CD4-positive, CD25-positive, alpha-beta regulatory T cell (primary cell): Measurements from ENCODE around the gene SLC2A13. TPM values are rescaled to one million over a fixed set of nuclear protein-coding genes. Genes with fewer than 3 reads are reported as not detected.

Experiments used
- ATAC-seq, 2 donors: fragments of 150-1000 bp; cut with Tn5 transposase; one replicate each; pipeline ENCODE4 v1.10.0; 2021; ENCODE audit warnings: low read depth in 2 of 2, moderate number of reproducible peaks in 2 of 2, moderate library complexity in 1 of 2
- DNase-seq, 3 donors: peaks; one replicate each; pipeline versions ENCODE4 v3.0.0 to v3.0.0-alpha.2; 2012 to 2022; ENCODE audit warnings: mixed read lengths in 1 of 3
- H3K27ac ChIP-seq: one replicate; pipeline ENCODE4 v1.7.0; 2013; ENCODE audit warnings: mild to moderate bottlenecking, low read length; ENCODE audit not compliant: insufficient read depth, poor library complexity, severe bottlenecking
- H3K27me3 ChIP-seq: one replicate; pipeline ENCODE4 v1.7.0; 2013; ENCODE audit warnings: low read length; ENCODE audit not compliant: control insufficient read depth, insufficient read depth
- H3K36me3 ChIP-seq: one replicate; pipeline ENCODE4 v1.7.0; 2013; ENCODE audit warnings: mild to moderate bottlenecking, low read length, moderate library complexity; ENCODE audit not compliant: control insufficient read depth, insufficient read depth
- H3K4me1 ChIP-seq: 2 replicates; pipeline ENCODE4 v1.7.0; 2013; ENCODE audit warnings: mild to moderate bottlenecking, low read length; ENCODE audit not compliant: insufficient read depth, control insufficient read depth, poor library complexity, severe bottlenecking
- H3K4me3 ChIP-seq: one replicate; pipeline ENCODE4 v1.7.0; 2013; ENCODE audit warnings: low read depth, mild to moderate bottlenecking, low read length, moderate library complexity
- H3K9me3 ChIP-seq, 2 experiments: 1 replicate in 1 of 2; 2 replicates in 1 of 2; pipeline ENCODE4 v1.7.0; 2013; ENCODE audit warnings: low read length in 2 of 2, mild to moderate bottlenecking in 1 of 2, moderate library complexity in 1 of 2; ENCODE audit not compliant: control insufficient read depth in 2 of 2
- H3K27ac Mint-ChIP-seq, 3 donors: one replicate each; pipeline ENCODE4 v1.8.0; 2020 to 2022; ENCODE audit warnings: mild to moderate bottlenecking in 3 of 3, mixed read lengths in 3 of 3, moderate library complexity in 2 of 3
- H3K27me3 Mint-ChIP-seq: one replicate; pipeline ENCODE4 v1.8.0; 2022; ENCODE audit warnings: mild to moderate bottlenecking, mixed read lengths
- H3K36me3 Mint-ChIP-seq: one replicate; pipeline ENCODE4 v1.8.0; 2020; ENCODE audit warnings: mixed read lengths
- H3K4me1 Mint-ChIP-seq, 4 donors: one replicate each; pipeline ENCODE4 v1.8.0; 2020 to 2022; ENCODE audit warnings: mixed read lengths in 4 of 4, mild to moderate bottlenecking in 1 of 4
- H3K4me3 Mint-ChIP-seq, 4 donors: one replicate each; pipeline ENCODE4 v1.8.0; 2020 to 2022; ENCODE audit warnings: mild to moderate bottlenecking in 4 of 4, mixed read lengths in 4 of 4, moderate library complexity in 3 of 4
- H3K9me3 Mint-ChIP-seq, 7 donors: one replicate each; pipeline ENCODE4 v1.8.0; 2020 to 2022; ENCODE audit warnings: mixed read lengths in 7 of 7, mild to moderate bottlenecking in 3 of 7, moderate library complexity in 2 of 7
- polyA plus RNA-seq, 4 donors: library from polyadenylated mRNA; unstranded; fragments of 300-500 nt; fragmentation: Illumina TruSeq; gene quantifications; one replicate each; pipeline ENCODE4 v1.2.3, GENCODE V29; 2021
- total RNA-seq: library from RNA; stranded (reverse); gene quantifications from one replicate; pipeline ENCODE4 v1.2.3, GENCODE V29; 2022

SLC2A13 gene
- total and polyA plus RNA-seq, 5 donors from 2014 or later, result 0.96 to 4.4 (median 1.9) TPM

GRCh38 chr12:40144023-40144422 is 38.1 kb upstream of the SLC2A13 start:
- Mint-ChIP-seq H3K27me3 (peaks cover 13% of the 10 kb centered on the region), H3K9me3 (peaks cover 0 to 2% (median 0%) of the 10 kb centered on the region in 7 donors), H3K4me3 (no peak overlapping the region), H3K36me3 (no peaks in the 10 kb centered on the region), H3K27ac (no peak overlapping the region), H3K4me1 (no peaks in the 10 kb centered on the region)
- no peak for ATAC-seq
- H3K27me3 ChIP-seq, result peaks cover 2% of the 10 kb centered on the region
- no peaks in the 10 kb centered on the region for H3K9me3 ChIP-seq
- no peaks in the 10 kb centered on the region for H3K36me3 ChIP-seq
- H3K4me3 ChIP-seq, result no peak overlapping the region
- H3K4me1 ChIP-seq, result no peaks in the 10 kb centered on the region
- no peak overlapping the region for H3K27ac ChIP-seq
- no peak for DNase-seq

GRCh38 chr12:40142001-40142744 is 36.3 kb upstream of the SLC2A13 start:
- H3K4me1 ChIP-seq, result peaks cover 3% of the 10 kb centered on the region
- H3K4me3 Mint-ChIP-seq, result no peak overlapping the region
- H3K36me3 Mint-ChIP-seq, result no peaks in the 10 kb centered on the region
- H3K27ac Mint-ChIP-seq, result no peak overlapping the region
- peaks cover 0 to 4% (median under 1%) of the 10 kb centered on the region in 4 donors for H3K4me1 Mint-ChIP-seq
- no peak for DNase-seq
- no peaks in the 10 kb centered on the region for H3K9me3 ChIP-seq
- ATAC-seq, result no peak
- peaks cover 2% of the 10 kb centered on the region for H3K27me3 ChIP-seq
- H3K36me3 ChIP-seq, result no peaks in the 10 kb centered on the region
- H3K27ac ChIP-seq, result no peak overlapping the region
- peaks cover 0 to 2% (median 0%) of the 10 kb centered on the region in 7 donors for H3K9me3 Mint-ChIP-seq
- no peak overlapping the region for H3K4me3 ChIP-seq
- peaks cover 20% of the 10 kb centered on the region for H3K27me3 Mint-ChIP-seq

- no peaks in the 10 kb centered on the region for H3K36me3 Mint-ChIP-seq
- peaks cover 0 to 2% (median 0%) of the 10 kb centered on the region in 7 donors for H3K9me3 Mint-ChIP-seq
- H3K4me1 Mint-ChIP-seq, result peaks cover 0 to 6% (median under 1%) of the 10 kb centered on the region in 4 donors
- peaks cover 20% of the 10 kb centered on the region for H3K27me3 Mint-ChIP-seq
- Histone ChIP-seq H3K27me3 (peaks cover 2% of the 10 kb centered on the region), H3K36me3 (no peaks in the 10 kb centered on the region), H3K4me1 (peaks cover 4% of the 10 kb centered on the region), H3K4me3 (no peak overlapping the region), H3K27ac (no peak overlapping the region), H3K9me3 (no peaks in the 10 kb centered on the region)
- no peak overlapping the region for H3K27ac Mint-ChIP-seq
- no peak overlapping the region for H3K4me3 Mint-ChIP-seq
- ATAC-seq, result no peak
- DNase-seq, result no peak
Measured at GRCh38 chr12:40138526-40138925, 32.6 kb upstream of the SLC2A13 start.

DNA sequence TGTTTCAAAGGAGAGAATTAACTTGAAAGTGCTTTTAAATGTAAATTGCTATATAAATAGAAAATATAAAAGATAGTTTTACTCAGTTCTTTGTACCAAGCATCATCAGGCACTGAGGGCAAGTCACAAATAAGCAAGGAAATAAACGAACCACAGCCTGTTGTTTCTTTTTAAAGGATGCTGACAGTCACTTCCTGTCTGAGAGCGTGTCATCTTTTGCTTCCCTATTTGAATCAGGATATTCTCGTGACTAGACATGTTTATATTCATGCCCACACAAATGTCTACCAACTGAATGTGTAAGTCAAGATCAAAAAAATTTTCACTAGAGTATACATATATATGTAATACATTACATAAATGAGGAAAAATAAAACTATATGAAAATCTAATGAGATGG is 31.4 kb upstream of the SLC2A13 start:
- Mint-ChIP-seq H3K4me3 (no peak overlapping the region), H3K27ac (no peak overlapping the region), H3K4me1 (peaks cover 0 to 6% (median under 1%) of the 10 kb centered on the region in 4 donors), H3K27me3 (peaks cover 15% of the 10 kb centered on the region), H3K9me3 (peaks cover 0 to 2% (median 0%) of the 10 kb centered on the region in 7 donors), H3K36me3 (no peaks in the 10 kb centered on the region)
- no peak overlapping the region for H3K4me3 ChIP-seq
- H3K27me3 ChIP-seq, result peaks cover 2% of the 10 kb centered on the region
- peaks cover 4% of the 10 kb centered on the region for H3K4me1 ChIP-seq
- DNase-seq, result peak in 2 of 3 donors; percentile 16 to 59
- ATAC-seq, result peak; percentile 58 to 65
- H3K27ac ChIP-seq, result no peak overlapping the region
- no peaks in the 10 kb centered on the region for H3K9me3 ChIP-seq
- no peaks in the 10 kb centered on the region for H3K36me3 ChIP-seq

GRCh38 chr12:40127408-40127807 is 21.5 kb upstream of the SLC2A13 start:
- Histone ChIP-seq H3K27ac (no peak overlapping the region), H3K27me3 (peaks cover 4% of the 10 kb centered on the region), H3K36me3 (no peaks in the 10 kb centered on the region), H3K4me3 (no peak overlapping the region), H3K9me3 (no peaks in the 10 kb centered on the region), H3K4me1 (no peaks in the 10 kb centered on the region)
- H3K27me3 Mint-ChIP-seq, result peaks cover 32% of the 10 kb centered on the region
- no peaks in the 10 kb centered on the region for H3K9me3 Mint-ChIP-seq
- no peaks in the 10 kb centered on the region for H3K36me3 Mint-ChIP-seq
- ATAC-seq, result no peak
- H3K4me1 Mint-ChIP-seq, result no peaks in the 10 kb centered on the region
- no peak overlapping the region for H3K4me3 Mint-ChIP-seq
- no peak overlapping the region for H3K27ac Mint-ChIP-seq
- DNase-seq, result no peak

- Histone ChIP-seq H3K9me3 (no peaks in the 10 kb centered on the region), H3K27me3 (peaks cover 3% of the 10 kb centered on the region), H3K4me3 (no peak overlapping the region), H3K27ac (no peak overlapping the region), H3K4me1 (no peaks in the 10 kb centered on the region), H3K36me3 (no peaks in the 10 kb centered on the region)
- H3K4me3 Mint-ChIP-seq, result no peak overlapping the region
- ATAC-seq (no peak), DNase-seq (no peak)
- H3K36me3 Mint-ChIP-seq, result no peaks in the 10 kb centered on the region
- H3K27ac Mint-ChIP-seq, result no peak overlapping the region
- peaks cover 0 to 3% (median 0%) of the 10 kb centered on the region in 7 donors for H3K9me3 Mint-ChIP-seq
- no peaks in the 10 kb centered on the region for H3K4me1 Mint-ChIP-seq
- H3K27me3 Mint-ChIP-seq, result peaks cover 35% of the 10 kb centered on the region
Measured at GRCh38 chr12:40123496-40123895, 17.6 kb upstream of the SLC2A13 start.

- peaks cover 0 to 3% (median 0%) of the 10 kb centered on the region in 7 donors for H3K9me3 Mint-ChIP-seq
- ATAC-seq (no peak), DNase-seq (no peak)
- no peaks in the 10 kb centered on the region for H3K36me3 ChIP-seq
- H3K9me3 ChIP-seq, result no peaks in the 10 kb centered on the region
- no peak overlapping the region for H3K27ac ChIP-seq
- no peaks in the 10 kb centered on the region for H3K36me3 Mint-ChIP-seq
- H3K27ac Mint-ChIP-seq, result no peak overlapping the region
- H3K27me3 ChIP-seq, result peaks cover 3% of the 10 kb centered on the region
- peaks cover 33% of the 10 kb centered on the region for H3K27me3 Mint-ChIP-seq
- H3K4me3 Mint-ChIP-seq, result no peak overlapping the region
- no peaks in the 10 kb centered on the region for H3K4me1 ChIP-seq
- no peak overlapping the region for H3K4me3 ChIP-seq
- peaks cover 0 to under 1% (median 0%) of the 10 kb centered on the region in 4 donors for H3K4me1 Mint-ChIP-seq
Measured at GRCh38 chr12:40122842-40123241, 17.0 kb upstream of the SLC2A13 start.

DNA sequence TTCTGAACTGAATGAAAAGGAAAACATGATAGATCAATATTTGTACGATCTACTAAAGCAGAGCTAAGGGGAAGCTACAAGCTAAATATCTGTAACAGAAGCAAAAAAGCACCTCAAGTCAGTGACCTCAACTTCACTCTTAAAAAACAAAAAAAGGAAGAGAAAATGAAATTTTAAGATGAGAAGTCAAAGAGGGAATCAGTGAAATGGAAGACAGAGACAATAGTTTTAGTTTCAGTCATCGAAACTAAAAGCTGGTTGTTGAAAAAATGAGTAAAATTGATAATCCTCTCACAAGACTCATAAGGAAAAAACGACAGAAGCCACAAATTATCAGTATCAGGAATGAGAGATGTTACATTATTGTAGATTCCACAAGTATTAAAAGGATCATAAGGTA is 11.9 kb upstream of the SLC2A13 start:
- Histone ChIP-seq H3K4me1 (no peaks in the 10 kb centered on the region), H3K9me3 (no peaks in the 10 kb centered on the region), H3K4me3 (no peak overlapping the region), H3K36me3 (no peaks in the 10 kb centered on the region), H3K27ac (no peak overlapping the region), H3K27me3 (peaks cover 3% of the 10 kb centered on the region)
- H3K4me1 Mint-ChIP-seq, result peaks cover 0 to 5% (median 4%) of the 10 kb centered on the region in 4 donors
- H3K36me3 Mint-ChIP-seq, result no peaks in the 10 kb centered on the region
- peaks cover 37% of the 10 kb centered on the region for H3K27me3 Mint-ChIP-seq
- H3K27ac Mint-ChIP-seq, result no peak overlapping the region
- DNase-seq (peak in 1 of 3 donors; percentile 15), ATAC-seq (no peak)
- H3K9me3 Mint-ChIP-seq, result peaks cover 0 to 3% (median 0%) of the 10 kb centered on the region in 7 donors
- no peak overlapping the region for H3K4me3 Mint-ChIP-seq
